Peyer's patch (tissue), 4 donors: ENCODE measurements around the gene KLHL5. TPM values are rescaled to one million over a fixed set of nuclear protein-coding genes. Genes with fewer than 3 reads are reported as not detected.
"Not testable (repeated sequence)": the region's sequence is repeated elsewhere in the genome, so short reads cannot be mapped to it uniquely, and the experiment has no call there.

Experiments used
- DNase-seq, 3 donors: peaks; one replicate each; pipeline ENCODE4 v3.0.0-alpha.2; 2017 to 2019
- H3K27ac ChIP-seq, 4 donors: fragments of 200-600 bp; sonication (generic); one replicate each; pipeline ENCODE4 v1.5.1; 2016 to 2019
- H3K27me3 ChIP-seq, 2 donors: fragments of 200-600 bp; sonication (generic); one replicate each; pipeline ENCODE4 v1.5.1; 2019
- H3K36me3 ChIP-seq, 3 donors: fragments of 200-600 bp; sonication (generic); one replicate each; pipeline ENCODE4 v1.5.1; 2016 to 2019
- H3K4me1 ChIP-seq, 4 donors: fragments of 200-600 bp; sonication (generic); one replicate each; pipeline ENCODE4 v1.5.1; 2016 to 2019
- H3K4me3 ChIP-seq, 4 donors: fragments of 200-600 bp; sonication (generic); 1 replicate in 3 of 4; 2 replicates in 1 of 4; pipeline ENCODE4 v1.5.1; 2016 to 2019; ENCODE audit warnings: mild to moderate bottlenecking in 1 of 4
- H3K9me3 ChIP-seq, 4 donors: fragments of 200-600 bp; sonication (generic); one replicate each; pipeline ENCODE4 v1.5.1; 2016 to 2019; ENCODE audit warnings: mild to moderate bottlenecking in 1 of 4
- POLR2A ChIP-seq, 2 donors: fragments of 450-650 bp; IDR thresholded peaks; one replicate each; pipeline ENCODE4 v1.5.1; 2017; ENCODE audit warnings: antibody characterized with exemption in 2 of 2, mild to moderate bottlenecking in 2 of 2, moderate library complexity in 2 of 2
- total RNA-seq, 4 donors: library from RNA; depleted of rRNA; stranded (reverse); fragments of >200 nt; gene quantifications; one replicate each; pipeline ENCODE4 v1.1.0, GENCODE V29; 2016
- TF ChIP-seq, protein P1 (sequence below), 6 experiments: fragments of 450-650 bp in 4 of 6; fragments of 200-600 bp in 2 of 6; sonication (generic) in 1 of 6; IDR thresholded peaks; one replicate each; pipeline ENCODE4 v1.5.1; 2017 to 2019; ENCODE audit warnings: antibody characterized with exemption in 6 of 6, mild to moderate bottlenecking in 3 of 6, moderate library complexity in 1 of 6

KLHL5 gene
- total RNA-seq, 4 donors from 2014 or later, result 7.2 to 41.3 (median 12.1) TPM

- H3K4me1 ChIP-seq, result no peaks in the 10 kb centered on the region
- DNase-seq, result no peak
Observed at GRCh38 chr4:39124885-39125599, 63.0 kb downstream of the KLHL5 start.

GRCh38 chr4:39125600-39125985, 63.6 kb downstream of the KLHL5 start:
- no peak overlapping the region for H3K27ac ChIP-seq
- H3K4me1 ChIP-seq, result no peaks in the 10 kb centered on the region
- H3K4me3 ChIP-seq, result no peak overlapping the region
- no peaks in the 10 kb centered on the region for H3K36me3 ChIP-seq
- DNase-seq, result no peak
- no peaks in the 10 kb centered on the region for H3K9me3 ChIP-seq
- TF ChIP-seq, protein P1, sequence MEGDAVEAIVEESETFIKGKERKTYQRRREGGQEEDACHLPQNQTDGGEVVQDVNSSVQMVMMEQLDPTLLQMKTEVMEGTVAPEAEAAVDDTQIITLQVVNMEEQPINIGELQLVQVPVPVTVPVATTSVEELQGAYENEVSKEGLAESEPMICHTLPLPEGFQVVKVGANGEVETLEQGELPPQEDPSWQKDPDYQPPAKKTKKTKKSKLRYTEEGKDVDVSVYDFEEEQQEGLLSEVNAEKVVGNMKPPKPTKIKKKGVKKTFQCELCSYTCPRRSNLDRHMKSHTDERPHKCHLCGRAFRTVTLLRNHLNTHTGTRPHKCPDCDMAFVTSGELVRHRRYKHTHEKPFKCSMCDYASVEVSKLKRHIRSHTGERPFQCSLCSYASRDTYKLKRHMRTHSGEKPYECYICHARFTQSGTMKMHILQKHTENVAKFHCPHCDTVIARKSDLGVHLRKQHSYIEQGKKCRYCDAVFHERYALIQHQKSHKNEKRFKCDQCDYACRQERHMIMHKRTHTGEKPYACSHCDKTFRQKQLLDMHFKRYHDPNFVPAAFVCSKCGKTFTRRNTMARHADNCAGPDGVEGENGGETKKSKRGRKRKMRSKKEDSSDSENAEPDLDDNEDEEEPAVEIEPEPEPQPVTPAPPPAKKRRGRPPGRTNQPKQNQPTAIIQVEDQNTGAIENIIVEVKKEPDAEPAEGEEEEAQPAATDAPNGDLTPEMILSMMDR (IDR thresholded peaks at IDR 0.05), result no peak
- TF ChIP-seq POLR2A (IDR thresholded peaks at IDR 0.05), result no peak
- H3K27me3 ChIP-seq, result no peaks in the 10 kb centered on the region

More at GRCh38 chr4:39124885-39125599, 63.0 kb downstream of the KLHL5 start:
- no peaks in the 10 kb centered on the region for H3K9me3 ChIP-seq
- H3K4me3 ChIP-seq, result no peak overlapping the region
- no peaks in the 10 kb centered on the region for H3K27me3 ChIP-seq
- no peak overlapping the region for H3K27ac ChIP-seq
- H3K36me3 ChIP-seq, result no peaks in the 10 kb centered on the region
- TF ChIP-seq, protein P1 (IDR thresholded peaks at IDR 0.05), result no peak
- no peak for TF ChIP-seq POLR2A (IDR thresholded peaks at IDR 0.05)

GRCh38 chr4:39126256-39127095, 64.4 kb downstream of the KLHL5 start:
- H3K27me3 ChIP-seq, result no peaks in the 10 kb centered on the region
- no peak overlapping the region for H3K4me3 ChIP-seq
- H3K27ac ChIP-seq, result no peak overlapping the region
- no peaks in the 10 kb centered on the region for H3K4me1 ChIP-seq
- no peak for TF ChIP-seq POLR2A (IDR thresholded peaks at IDR 0.05)
- TF ChIP-seq, protein P1 (IDR thresholded peaks at IDR 0.05), result no peak
- no peak for DNase-seq
- H3K36me3 ChIP-seq, result no peaks in the 10 kb centered on the region
- no peaks in the 10 kb centered on the region for H3K9me3 ChIP-seq

GRCh38 chr4:39133623-39134022, 71.6 kb downstream of the KLHL5 start:
- TF ChIP-seq POLR2A (IDR thresholded peaks at IDR 0.05), result no peak
- TF ChIP-seq, protein P1 (IDR thresholded peaks at IDR 0.05), result no peak
- Histone ChIP-seq H3K9me3 (no peaks in the 10 kb centered on the region), H3K4me1 (peaks cover 0 to 4% (median 0%) of the 10 kb centered on the region in 4 donors), H3K36me3 (no peaks in the 10 kb centered on the region), H3K27me3 (no peaks in the 10 kb centered on the region), H3K4me3 (no peak overlapping the region), H3K27ac (no peak overlapping the region)
- no peak for DNase-seq

- Histone ChIP-seq H3K27me3 (no peaks in the 10 kb centered on the region), H3K4me1 (peaks cover 0 to 4% (median 0%) of the 10 kb centered on the region in 4 donors), H3K36me3 (no peaks in the 10 kb centered on the region), H3K9me3 (no peaks in the 10 kb centered on the region), H3K27ac (no peak overlapping the region), H3K4me3 (peak overlapping the region in 1 of 4 donors; percentile 8)
- no peak for DNase-seq
- no peak for TF ChIP-seq POLR2A (IDR thresholded peaks at IDR 0.05)
- TF ChIP-seq, protein P1 (IDR thresholded peaks at IDR 0.05), result no peak
Observed at GRCh38 chr4:39134683-39135306, 72.8 kb downstream of the KLHL5 start.

DNA sequence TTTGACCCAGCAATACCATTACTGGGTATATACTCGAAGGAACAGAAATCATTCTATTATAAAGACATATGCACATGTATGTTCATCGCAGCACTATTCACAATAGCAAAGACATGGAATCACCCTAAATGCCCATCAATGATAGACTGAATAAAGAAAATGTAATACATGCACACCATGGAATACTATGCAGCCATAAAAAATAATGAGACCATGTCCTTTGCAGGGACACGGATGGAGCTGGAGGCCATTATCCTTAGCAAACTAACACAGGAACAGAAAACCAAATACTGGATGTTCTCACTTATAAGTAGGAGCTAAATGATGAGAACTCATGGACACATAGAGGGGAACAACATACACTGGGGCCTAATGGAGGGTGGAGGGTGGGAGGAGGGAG, 76.2 kb downstream of the KLHL5 start:
- H3K27ac ChIP-seq, H3K9me3 ChIP-seq, H3K4me3 ChIP-seq, DNase-seq, H3K27me3 ChIP-seq, H3K4me1 ChIP-seq, H3K36me3 ChIP-seq: not testable (repeated sequence)
